ENCODE results near the gene REC114.

Gene REC114

GRCh38 chr15:73594109-73594508 lies 151.1 kb downstream of the REC114 start:
- DNase-seq: no peak
- Mint-ChIP-seq H3K4me3 (no peak overlapping the region), H3K4me1 (peaks cover 44% of the 10 kb centered on the region), H3K36me3 (ENCODE audit: low read depth) (peaks cover 17% of the 10 kb centered on the region), H3K27me3 (ENCODE audit: low read depth, poor library complexity) (no peaks in the 10 kb centered on the region), H3K9me3 (no peaks in the 10 kb centered on the region), H3K27ac (no peak overlapping the region)
- TF ChIP-seq CTCF (IDR thresholded peaks at IDR 0.05): no peak

- TF ChIP-seq CTCF (IDR thresholded peaks at IDR 0.05): no peak
- H3K27ac Mint-ChIP-seq: peak overlapping the region; percentile 8
Measured at GRCh38 chr15:73596174-73596573, 153.2 kb downstream of the REC114 start.

GRCh38 chr15:73597036-73597638 lies 154.2 kb downstream of the REC114 start:
- Mint-ChIP-seq H3K27me3 (ENCODE audit: low read depth, poor library complexity) (no peaks in the 10 kb centered on the region), H3K9me3 (no peaks in the 10 kb centered on the region), H3K4me3 (no peak overlapping the region), H3K36me3 (ENCODE audit: low read depth) (peaks cover 4% of the 10 kb centered on the region), H3K27ac (peak overlapping the region; percentile 17), H3K4me1 (peaks cover 42% of the 10 kb centered on the region)
- DNase-seq: no peak
- no peak for TF ChIP-seq CTCF (IDR thresholded peaks at IDR 0.05)

More at GRCh38 chr15:73596174-73596573, 153.2 kb downstream of the REC114 start:
- no peaks in the 10 kb centered on the region for H3K27me3 Mint-ChIP-seq (ENCODE audit: low read depth, poor library complexity)
- peaks cover 12% of the 10 kb centered on the region for H3K36me3 Mint-ChIP-seq (ENCODE audit: low read depth)
- no peak overlapping the region for H3K4me3 Mint-ChIP-seq
- no peak for DNase-seq
- no peaks in the 10 kb centered on the region for H3K9me3 Mint-ChIP-seq
- H3K4me1 Mint-ChIP-seq: peaks cover 48% of the 10 kb centered on the region

- peaks cover 3% of the 10 kb centered on the region for H3K36me3 Mint-ChIP-seq (ENCODE audit: low read depth)
- no peaks in the 10 kb centered on the region for H3K27me3 Mint-ChIP-seq (ENCODE audit: low read depth, poor library complexity)
- H3K9me3 Mint-ChIP-seq: no peaks in the 10 kb centered on the region
- H3K4me3 Mint-ChIP-seq: no peak overlapping the region
- no peak for DNase-seq
- peaks cover 42% of the 10 kb centered on the region for H3K4me1 Mint-ChIP-seq
- H3K27ac Mint-ChIP-seq: no peak overlapping the region
- no peak for TF ChIP-seq CTCF (IDR thresholded peaks at IDR 0.05)
Measured at GRCh38 chr15:73598530-73599160, 155.7 kb downstream of the REC114 start.

- DNase-seq: no peak
- Mint-ChIP-seq H3K4me3 (no peak overlapping the region), H3K4me1 (peaks cover 39% of the 10 kb centered on the region), H3K36me3 (ENCODE audit: low read depth) (no peaks in the 10 kb centered on the region), H3K9me3 (no peaks in the 10 kb centered on the region), H3K27me3 (ENCODE audit: low read depth, poor library complexity) (no peaks in the 10 kb centered on the region), H3K27ac (no peak overlapping the region)
- no peak for TF ChIP-seq CTCF (IDR thresholded peaks at IDR 0.05)
Measured at GRCh38 chr15:73599934-73600333, 157.0 kb downstream of the REC114 start.

Measured in nephron progenitor cell (in vitro differentiated cells).